HG03558 (cell line): Measurements from ENCODE around the gene GALNT13.
A peak's percentile ranks its signal among the peaks of the same experiment; 100 is the strongest.

Experiments used
- ATAC-seq: cut with Tn5 transposase; IDR thresholded peaks from one replicate; pipeline ENCODE4 v1.9.1; 2021; ENCODE audit warnings: moderate number of reproducible peaks; ENCODE audit not compliant: unreplicated experiment; ENCODE audit errors: extremely low read depth

The GALNT13 gene

GRCh38 chr2:154386186-154386585 is 514.5 kb downstream of the GALNT13 start:
- ATAC-seq, result no peak

DNA sequence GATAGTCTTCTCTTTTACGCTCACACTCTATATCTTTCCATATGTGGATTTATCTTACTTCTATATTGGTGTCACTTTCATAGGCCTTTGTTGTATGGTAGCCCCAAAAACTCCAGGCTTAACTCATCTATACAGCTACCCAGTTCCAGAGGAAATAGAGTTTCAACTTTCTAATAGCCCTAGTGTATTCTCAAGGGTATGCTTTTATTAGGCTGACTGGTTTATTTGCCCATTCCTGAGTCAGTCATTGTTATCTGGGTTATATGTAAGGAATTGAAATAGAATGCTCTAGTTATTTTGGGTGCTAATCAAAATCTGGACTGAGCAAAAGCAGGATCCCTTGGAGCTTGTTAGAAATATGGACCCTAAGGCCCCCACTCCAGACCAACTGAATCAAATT is 519.3 kb downstream of the GALNT13 start:
- ATAC-seq, result no peak

DNA sequence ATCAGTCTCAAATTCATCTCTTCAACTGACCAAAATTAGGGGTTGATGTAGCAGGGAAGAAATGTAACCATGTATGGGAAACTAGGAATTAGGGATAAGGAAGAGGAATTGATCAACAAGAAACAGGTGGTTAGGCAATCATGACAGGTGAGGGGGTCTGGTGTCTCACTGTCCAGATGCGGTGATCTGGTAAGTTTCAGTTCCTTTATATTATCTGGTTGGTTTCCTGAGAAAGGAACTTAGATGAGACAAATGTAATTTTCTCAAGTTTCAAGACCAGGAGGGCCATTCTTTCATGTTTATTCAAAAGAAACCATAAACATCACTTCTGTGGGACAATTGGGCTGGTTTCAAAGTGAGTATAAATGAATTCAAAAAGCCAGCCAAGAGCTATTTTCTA is 520.5 kb downstream of the GALNT13 start:
- peak; percentile 63 for ATAC-seq

GRCh38 chr2:154394600-154394999 is 522.9 kb downstream of the GALNT13 start:
- ATAC-seq, result no peak

GRCh38 chr2:154400563-154401290 is 529.0 kb downstream of the GALNT13 start:
- ATAC-seq, result no peak

- ATAC-seq, result peak; percentile 53
Observed at GRCh38 chr2:154402213-154402612, 530.5 kb downstream of the GALNT13 start.

DNA sequence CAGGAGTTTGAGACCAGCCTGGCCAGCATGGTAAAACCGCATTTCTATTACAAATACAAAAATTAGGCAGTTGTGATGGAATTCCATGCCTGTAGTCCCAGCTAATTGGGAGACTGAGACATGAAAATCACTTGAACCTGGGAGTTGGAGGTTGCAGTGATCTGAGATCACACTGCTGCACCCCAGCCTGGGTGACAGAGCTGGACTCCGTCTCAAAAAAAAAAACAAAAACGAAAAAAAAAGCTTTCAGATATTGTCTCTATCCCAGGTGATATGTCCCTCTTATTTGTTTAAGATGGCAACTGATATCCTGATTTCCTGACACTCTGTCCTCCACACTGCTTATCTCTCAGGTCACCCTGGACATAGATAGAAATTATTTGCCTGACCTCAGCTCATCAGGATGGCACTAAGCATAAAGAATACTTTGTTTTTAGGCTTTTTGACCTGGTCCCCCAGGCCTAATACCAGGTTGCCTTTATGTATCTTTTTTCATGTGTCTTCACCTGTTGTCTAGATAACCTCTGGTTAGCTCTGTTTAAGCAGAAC is 531.6 kb downstream of the GALNT13 start:
- ATAC-seq, result no peak

GRCh38 chr2:154408786-154409185 is 537.1 kb downstream of the GALNT13 start:
- ATAC-seq, result no peak

DNA sequence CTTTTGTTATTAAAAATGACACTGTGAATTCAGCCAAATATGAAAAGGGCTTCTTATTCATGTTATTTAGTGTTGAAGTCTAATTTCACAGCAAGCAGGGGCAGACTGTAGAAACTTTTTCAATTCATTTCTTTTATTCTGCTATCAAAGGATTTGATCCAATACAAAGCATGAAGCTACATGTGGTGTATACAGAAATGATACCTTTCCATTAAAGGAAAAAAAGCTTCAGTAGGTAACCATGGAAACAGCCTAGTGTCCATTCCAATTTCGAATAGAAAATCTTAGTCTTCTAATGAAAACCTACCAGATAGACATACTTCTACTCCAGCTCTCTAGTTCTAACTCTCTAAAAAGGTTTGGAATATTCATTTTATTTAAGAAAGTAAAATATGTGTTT is 550.5 kb downstream of the GALNT13 start:
- ATAC-seq, result no peak

DNA sequence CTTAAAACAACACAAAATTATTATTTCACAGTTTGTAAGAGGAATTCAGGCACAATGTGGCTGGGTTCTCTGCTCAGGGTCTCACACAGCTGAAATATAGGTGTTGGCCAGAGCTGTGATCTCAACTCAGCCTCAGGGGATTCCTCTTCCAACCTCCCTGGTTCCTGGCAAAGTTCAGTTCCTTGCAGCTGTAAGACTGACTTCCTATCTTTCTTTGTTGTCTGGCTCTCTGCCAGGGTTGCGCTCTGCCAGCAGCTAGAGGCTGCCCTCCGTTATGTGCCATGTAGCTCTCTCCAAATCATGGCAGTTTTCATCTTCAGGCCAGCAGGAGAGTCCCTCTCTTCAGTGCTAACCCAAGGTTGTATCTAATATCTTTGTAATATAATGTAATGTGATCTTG is 554.3 kb downstream of the GALNT13 start:
- no peak for ATAC-seq

DNA sequence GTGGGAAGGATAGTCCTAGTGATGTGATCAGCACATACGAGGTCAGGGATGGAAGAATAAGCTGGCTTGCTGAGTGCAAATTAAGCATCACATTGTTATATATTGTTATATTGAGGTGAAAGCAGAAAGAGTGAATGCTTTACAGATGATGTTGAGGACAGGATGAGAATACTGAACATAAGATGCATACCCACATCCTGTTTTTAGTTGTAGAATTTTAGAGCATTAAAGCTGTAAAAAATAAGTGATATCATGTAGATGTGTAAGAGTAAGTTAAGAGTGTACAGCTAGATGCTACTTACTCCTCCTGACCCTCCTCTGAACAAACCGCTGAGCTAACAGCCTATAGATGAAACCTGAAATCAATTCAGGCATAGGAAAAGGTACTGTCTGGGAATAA is 555.7 kb downstream of the GALNT13 start:
- no peak for ATAC-seq

- ATAC-seq, result no peak
Observed at GRCh38 chr2:154428022-154428421, 556.3 kb downstream of the GALNT13 start.

- no peak for ATAC-seq
Observed at GRCh38 chr2:154433010-154433409, 561.3 kb downstream of the GALNT13 start.

GRCh38 chr2:154437104-154437503 is 565.4 kb downstream of the GALNT13 start:
- ATAC-seq, result no peak

DNA sequence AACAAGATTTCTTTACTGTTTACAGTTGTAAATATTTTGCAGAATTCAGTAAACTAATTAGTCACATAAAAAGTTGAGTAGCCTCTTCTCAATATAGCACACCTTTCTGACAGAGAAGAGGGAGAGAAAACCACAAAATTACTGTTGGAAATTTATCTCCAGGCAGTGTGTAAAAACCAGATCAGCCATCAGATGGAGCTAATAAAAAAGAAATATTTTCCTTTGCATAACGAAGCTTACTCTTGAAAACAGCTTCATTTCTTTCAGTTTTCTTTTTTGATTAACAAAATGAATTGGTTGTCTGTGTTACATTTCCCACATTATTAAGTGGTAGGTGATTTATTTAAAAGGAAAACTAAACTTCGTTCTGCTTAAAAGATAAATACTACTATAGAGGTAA is 567.4 kb downstream of the GALNT13 start:
- no peak for ATAC-seq

DNA sequence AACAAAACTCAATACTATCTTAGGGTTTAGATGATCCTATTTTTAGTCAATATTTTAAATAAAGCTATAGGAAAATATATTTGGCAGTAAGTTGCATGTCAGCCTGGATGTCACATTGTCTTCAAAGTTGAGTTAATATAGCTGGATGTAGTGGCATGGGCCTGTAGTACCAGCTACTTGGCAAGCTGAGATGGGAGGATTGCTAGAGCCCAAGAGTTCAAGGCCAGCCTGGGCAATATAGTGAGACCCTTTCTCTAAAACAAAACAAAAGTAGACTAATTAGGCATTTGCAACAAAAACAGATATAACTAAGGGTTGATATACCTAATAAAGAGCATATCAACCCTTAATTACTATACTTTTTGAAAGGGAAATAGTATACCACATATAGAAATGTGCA is 572.2 kb downstream of the GALNT13 start:
- no peak for ATAC-seq

GRCh38 chr2:154446324-154446723 is 574.6 kb downstream of the GALNT13 start:
- ATAC-seq, result no peak

DNA sequence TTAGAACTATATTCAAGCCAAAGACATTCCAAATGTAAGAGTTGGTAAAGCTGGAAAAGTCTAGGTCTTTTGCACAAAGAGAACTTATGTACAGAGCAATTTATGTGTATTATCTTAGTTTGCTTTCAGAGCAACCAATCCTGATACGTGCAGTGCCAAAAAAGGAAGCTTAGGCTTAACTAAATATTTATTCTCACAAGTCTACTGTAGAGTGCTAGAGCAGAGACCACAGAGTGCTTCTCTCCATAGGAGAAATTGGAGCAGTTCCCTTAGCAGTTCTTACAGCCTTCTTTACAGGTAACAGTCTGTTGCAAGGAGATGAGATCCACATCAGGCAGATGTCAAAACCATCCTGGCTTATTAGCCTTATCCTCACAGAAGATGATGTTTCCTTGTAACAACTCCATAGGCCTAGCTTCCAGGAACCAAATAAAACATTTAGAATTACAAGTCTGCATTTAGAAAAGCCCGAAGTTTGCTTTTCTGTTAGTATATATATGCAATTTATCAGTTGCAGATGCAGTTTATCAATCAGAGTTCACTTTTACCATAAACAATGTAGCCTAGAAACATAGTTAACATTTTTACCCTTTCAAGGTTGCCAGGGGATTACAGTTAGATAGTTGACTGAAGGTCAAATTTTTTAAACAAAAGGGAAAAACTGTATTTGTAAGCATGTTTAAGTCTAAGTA is 576.2 kb downstream of the GALNT13 start:
- no peak for ATAC-seq

- no peak for ATAC-seq
Observed at GRCh38 chr2:154449951-154450658, 578.4 kb downstream of the GALNT13 start.

- ATAC-seq, result no peak
Observed at GRCh38 chr2:154452471-154452870, 580.7 kb downstream of the GALNT13 start.

DNA sequence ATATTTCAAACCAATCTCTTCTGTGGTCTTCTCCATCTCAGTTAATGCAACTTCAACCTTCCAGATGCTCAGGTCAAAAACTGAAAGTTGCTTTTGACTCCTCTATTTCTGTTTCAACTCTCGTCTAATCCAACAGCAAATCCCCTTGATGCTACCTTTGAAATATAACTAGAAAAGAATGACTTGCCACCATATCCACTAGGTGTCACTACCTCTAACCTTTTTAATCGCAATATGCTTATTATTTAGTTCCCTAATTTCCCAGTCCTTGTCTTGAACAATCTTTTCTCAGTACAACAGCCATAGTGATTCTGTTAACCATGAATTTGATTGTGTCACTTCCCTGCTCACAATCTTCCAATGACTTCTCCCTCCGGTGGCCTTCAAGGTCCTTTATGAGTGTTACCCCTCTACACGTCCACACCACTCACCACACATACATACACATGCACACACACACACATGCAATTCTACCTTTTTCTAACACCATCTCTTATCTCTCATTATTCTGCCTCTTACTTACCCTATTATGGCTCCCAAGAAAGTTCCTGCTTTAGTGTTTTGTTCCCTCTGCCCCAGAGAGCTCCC is 581.3 kb downstream of the GALNT13 start:
- ATAC-seq, result no peak
